NOMO-1 (cell line): Measurements from ENCODE around the gene SYNDIG1.

Experiments
- DNase-seq, 2 experiments: peaks; one replicate each; lab custom pipeline; 2025; ENCODE audit not compliant: unreplicated experiment in 2 of 2; lab: John Stamatoyannopoulos, UW

Gene SYNDIG1

DNA sequence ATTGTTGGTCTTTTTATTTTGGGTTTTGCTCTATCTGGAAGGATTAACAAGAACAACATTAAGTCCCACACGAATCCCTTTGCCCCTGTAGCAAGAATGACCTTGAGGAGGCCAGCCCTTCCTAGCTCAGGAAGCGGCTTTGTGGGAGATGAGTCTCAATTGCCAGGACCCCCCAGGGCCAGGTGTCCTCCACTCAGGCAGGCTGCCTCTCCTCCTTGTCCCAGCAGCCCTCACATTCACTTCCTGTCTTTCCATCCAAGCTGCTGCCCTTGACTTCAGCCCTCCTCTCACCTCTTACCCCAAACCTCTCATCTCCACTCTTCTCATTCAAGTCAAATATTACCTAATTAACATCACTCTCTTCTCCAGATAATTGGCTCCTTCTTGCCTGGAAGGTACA is 22.6 kb upstream of the SYNDIG1 start:
- DNase-seq: no peak

DNA sequence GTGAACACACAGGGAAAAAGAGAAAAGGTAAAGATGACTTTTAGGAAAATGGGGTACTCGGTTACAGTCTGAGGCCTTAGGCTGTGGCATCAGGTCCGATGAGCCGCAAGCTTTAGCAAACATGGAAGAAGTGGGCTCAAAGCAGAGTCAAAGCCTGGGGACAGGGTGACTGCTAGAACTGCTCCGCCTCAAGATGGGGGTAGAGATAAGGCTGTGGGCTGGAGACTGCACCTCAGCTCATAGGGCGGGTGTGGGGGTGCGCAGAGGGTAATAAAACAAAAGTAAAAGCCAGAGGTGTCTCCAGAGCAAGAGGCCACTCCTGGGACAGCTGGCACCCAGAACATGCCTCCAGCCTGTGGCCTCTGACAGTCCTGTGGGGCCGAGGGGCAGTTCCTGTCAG is 21.3 kb upstream of the SYNDIG1 start:
- DNase-seq: no peak

DNA sequence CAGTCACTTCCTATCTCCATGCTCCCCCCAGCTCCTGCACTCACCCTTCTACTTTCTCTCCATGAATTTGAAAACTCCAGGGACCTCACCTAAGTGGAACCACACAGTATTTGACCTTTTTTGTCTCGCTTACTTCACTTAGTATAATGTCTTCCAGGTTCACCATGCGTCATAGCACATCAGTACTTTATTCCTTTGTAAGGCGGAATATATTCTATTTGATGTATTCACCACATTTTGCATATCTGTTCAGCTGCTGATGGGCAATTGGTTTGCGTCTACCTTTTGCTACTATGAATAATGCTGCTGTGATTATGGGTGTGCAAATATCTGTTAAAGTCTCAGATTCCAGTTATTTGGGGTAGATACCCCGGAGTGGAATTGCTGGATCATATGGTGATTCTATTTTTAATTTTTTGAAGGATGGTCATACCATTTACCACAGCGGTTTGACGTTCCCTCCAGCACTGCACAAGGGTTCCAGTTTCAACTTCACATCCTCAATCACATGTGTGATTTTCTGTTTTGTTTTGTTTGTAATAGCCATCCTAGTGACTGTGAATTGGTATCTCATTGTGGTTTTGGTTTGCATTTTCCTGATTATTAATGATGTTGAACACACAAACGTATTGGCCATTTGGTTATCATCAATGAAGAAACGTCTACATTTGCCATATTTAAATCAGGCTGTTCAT is 20.3 kb upstream of the SYNDIG1 start:
- DNase-seq: no peak

DNA sequence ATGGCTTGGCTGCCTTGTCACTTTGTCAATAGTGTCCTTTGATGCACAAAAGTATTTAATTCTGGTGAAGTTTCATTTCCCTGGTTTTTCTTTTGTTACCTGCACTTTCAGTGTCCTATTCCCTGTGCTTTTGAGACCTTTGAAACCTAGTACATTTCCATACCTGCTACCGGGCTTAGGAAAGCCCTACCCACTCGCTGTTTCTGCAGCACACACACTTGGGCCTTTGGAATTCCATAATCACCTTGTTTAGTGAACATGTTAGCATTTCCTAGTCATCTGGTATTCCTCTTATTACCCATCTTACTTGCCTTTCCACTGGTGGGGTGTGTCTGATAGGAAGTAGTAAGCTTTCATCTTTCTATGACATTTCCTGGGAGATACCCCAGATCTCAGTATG is 19.3 kb upstream of the SYNDIG1 start:
- no peak for DNase-seq

DNA sequence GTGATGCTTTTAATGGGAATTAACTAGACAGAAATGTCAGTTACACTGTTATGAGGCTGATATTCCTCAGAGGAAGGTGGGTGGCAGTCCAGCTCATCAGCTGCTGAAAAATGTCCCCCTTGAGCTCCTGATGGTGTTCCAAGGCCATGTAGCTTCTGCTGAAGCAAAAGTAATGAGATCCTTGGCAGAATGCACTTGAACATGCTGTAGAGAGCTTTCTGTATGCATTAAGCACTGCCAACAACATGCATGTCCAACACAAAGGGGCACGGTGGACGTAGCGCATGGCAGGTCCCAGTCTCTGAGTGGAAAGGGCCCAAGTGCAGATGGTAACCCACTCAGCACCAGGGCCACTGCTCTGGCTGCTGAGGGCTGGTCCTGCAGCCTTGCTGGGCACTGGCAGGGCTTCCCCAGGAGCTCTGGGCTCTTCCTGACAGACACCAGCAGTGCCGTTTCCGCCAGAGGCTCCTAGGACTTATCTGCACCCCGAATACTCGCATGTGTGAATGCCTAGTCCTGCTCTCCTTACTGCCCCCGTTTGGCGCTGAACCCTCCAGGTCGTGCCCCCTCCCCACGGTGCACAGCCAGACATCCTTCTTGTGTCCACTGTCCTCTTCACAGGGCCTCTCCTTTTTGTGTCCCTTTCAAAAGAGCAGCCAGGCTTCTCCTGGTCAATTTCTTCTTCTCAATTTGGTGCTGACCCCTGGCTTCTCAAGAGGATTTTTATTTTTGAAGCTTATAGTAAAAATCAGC is 18.6 kb upstream of the SYNDIG1 start:
- no peak for DNase-seq

DNA sequence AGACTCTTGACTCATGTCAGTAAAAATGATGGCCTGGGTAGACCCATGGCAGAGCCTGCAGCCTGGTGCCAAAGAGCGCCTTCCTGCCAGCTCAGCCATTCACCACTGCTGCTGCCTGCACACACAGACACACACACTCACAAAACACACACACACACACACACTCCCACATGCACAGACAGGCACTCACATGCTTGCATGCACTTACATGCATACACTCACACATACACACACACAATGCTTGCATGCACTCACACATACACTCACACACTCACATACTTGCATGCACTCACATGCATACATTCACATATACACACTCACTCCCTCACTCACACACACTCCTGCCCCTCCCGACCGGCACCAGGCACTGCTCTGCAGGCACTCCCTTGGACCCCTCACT is 18.0 kb upstream of the SYNDIG1 start:
- no peak for DNase-seq

DNA sequence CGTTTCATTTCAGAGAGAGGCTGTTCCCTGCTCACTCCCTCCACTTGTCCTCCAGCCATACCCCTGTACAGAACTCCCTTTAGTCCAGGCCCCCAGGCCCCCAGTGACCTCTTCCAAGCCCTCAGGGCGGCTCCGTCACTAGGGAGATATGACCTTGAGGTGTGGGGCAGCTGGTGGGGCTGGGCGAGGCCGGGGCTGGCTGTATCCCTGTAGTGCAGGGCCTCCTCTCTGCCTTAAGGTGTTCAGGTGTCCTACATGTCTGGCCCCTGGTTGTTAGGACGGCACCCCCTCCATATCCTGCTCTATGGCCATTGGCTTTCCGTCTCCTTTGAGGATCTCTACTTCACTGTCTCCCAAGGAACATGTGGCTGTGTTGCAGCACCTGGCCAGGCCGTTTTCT is 17.4 kb upstream of the SYNDIG1 start:
- DNase-seq: no peak

DNA sequence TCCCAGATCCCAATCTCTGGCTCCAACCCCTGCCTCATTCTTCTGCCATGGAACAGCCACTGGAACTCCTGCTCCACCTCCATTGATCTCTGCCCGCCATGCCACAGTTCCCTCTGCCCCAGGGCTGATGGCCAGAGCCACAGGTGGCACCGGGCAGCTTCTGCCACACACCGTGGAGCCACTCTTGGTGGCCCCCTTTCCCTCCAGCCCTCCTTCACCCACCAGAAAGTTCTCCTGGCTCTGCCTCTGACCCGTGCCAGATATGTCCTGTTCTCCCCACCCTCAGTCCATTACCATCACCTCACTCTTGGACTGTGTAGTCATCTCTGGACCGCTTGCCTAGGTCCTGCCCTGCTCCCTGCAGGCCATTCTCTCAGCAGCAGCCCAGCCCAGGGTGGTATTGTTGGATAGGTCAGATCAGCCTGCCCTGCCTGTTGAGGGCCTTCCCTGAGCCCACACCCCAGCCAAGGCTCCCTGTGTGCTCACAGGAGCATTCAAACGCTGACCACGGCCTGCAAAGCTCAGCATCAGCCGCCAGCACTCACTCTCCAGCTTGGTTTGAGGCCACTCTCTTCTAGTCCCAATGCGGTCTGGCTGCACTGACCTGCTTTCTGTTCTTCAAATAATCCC is 16.8 kb upstream of the SYNDIG1 start:
- DNase-seq: no peak

DNA sequence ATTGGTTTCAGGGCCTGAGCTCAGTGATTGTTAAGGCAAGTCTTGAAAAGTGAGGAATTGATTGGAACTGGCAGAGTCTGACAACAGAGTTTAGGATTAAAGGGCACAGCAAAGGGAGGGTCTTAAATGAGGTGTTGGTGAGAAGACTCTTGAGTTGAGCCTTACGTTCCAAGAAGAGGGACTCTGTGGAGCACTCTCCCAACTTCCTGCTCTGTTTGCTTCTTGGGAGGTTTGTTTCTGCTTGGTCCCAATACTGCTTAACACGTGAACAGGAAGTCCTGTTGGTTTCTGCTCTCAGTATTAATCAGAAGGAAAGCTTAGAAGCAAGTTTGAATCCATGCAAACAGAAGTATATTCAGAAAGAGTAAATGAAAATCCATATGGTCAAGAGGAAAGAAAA is 15.6 kb upstream of the SYNDIG1 start:
- no peak for DNase-seq

DNA sequence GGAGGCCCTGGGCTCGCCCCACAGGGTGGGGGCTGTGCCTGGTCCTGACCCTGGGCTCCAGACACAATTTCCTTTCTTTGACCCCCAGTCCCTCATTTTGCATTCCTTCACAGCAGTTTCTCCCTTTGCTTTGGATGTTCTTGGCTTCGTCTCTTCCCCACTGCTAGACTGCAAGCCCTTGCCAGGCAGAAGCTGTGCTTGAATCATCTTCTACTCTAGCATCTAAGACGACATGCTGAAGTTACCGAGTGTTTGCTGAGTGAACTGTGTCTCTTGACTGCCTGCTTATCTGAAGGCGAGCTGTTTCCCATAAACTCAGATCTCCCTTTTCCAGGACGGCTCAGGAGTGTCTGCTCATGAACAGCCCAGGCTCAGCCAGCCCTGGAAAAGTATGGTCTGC is 14.3 kb upstream of the SYNDIG1 start:
- DNase-seq: no peak

DNA sequence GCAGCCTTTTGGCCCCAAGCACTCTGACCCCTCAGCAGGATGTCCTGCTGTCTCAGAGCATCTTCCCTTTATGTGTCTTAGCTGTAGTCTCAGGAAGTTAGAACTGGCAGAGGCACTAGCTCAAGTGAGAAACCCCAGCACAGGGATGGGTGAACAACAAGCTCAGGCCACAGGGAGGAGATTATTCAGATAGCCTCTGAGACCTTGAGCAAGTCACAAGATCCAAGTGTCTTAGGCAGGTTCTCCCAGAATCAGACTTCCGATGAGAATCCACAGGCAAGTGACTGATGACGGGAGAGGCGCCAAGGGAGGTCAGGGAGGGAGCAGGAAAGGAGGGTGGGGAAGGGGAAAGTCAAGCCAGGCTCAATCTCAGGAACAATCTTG is 13.0 kb upstream of the SYNDIG1 start:
- DNase-seq: no peak

DNA sequence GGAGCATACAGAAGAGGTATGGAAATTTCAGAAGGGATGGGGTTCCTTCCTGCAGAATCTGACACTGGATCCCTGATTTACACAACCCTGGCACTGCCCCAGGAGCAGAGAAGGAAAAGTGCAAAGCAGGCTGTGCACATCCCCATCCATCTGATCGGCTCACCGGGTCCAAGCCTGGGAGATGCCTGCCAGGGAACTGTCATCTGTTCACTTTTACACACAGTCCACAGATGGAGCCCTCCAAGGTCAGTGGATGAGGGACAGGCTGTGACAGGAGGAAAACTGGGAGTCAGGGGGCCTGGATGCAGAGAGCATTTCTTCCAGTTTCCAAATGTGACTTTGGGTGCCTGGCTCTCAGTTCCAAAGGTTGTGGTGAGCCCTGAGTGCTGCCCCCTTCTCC is 11.0 kb upstream of the SYNDIG1 start:
- no peak for DNase-seq

DNA sequence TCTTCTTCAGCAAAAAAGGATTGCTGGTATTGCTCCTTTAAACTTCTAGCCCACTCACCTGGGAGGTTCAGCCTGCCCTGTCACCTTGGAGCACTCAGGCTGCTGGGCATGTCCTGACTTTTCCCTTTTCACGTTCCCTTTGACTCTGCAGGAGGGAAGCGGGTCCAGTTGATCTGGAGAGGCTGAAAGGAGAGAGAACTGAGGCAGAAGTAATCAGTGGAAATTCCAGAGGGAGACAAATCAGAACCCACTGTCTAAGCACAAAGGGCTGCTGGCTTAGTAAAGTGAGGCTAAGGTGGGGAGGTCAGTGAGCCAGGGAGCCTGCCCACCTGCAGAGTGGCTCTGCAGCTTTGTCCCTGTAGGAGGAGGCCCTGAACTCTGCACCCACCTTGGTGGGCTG is 9.7 kb upstream of the SYNDIG1 start:
- no peak for DNase-seq

DNA sequence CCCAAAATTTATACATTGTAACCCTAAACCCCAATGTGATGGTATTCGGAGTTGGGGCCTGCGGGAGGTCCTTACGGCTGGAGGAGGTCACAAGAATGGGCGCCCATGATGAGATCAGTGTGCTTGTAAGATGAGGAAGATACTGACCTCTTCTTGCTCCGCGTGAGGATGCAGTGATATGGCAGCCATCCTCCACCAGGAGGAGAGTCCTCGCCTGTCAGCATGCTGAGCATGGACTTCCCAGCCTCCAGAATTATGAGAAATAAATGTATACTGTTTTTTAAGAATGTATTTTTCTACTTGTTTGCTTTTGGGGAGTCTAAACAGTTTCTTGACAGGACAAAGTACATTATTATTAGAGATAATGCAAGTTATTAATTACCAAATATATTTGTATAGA is 8.7 kb upstream of the SYNDIG1 start:
- no peak for DNase-seq

DNA sequence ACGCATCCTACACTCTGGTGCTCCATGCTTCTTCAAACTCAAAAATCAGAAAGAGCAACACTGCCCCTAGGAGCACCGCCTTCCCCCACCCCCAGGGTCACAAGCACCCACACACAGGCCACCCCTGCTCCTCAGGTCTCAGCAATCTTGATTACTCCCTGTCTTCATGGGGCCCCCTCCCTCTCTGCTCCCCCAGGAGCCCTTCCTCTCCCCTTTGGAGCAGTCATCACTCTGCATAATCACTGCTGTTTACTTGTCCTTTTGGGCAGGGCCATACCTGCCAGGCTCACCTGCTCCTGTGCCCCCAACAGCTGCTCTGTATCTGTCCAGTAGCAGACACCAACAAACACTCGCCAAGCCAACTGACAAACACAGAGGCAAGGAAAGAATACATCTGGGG is 7.6 kb upstream of the SYNDIG1 start:
- no peak for DNase-seq

DNA sequence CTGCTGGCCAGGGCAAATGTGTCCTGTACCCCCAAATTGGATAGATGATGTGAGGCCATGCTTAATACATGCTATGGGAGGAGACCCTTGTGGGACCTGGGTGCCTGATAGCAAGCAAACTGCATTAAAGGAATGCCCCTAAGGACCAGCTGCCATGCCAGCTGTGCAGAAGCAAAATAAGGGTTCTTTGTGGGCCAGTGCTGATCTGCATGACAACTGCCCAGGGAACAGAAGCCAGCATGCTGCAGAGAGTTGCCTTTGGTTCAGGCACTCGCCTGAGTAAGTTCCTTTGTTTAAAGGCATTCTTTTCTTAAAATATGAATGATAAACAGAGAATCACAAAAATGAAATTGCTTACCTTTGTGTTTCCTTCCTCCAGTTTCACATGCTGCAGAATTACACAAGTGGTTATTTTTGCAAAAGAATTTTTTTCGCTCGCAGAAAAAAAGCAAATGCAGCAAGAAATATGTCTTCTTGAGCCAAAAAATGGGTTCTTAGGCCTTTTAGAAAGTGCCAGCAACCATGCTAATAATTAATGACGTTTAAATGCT is 6.9 kb upstream of the SYNDIG1 start:
- DNase-seq: no peak

DNA sequence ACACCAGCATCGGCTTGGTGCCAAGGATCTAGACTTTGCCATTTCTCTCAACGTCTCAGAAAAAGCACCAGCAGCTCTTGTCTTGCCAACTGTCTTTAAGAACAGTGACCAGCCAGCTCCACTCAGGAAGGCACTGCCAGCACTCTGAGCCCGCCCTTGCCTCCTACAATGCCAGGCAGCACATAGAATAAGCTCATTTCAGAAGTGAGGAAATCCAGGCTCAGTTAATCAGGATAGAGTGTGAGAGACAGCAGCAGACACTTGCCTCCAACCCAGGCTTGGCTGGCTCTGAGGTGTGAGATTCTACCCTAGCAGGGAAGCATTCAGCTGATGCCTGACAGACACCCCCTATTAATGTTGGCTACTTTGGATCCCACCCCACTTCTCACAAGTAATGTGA is 4.3 kb upstream of the SYNDIG1 start:
- no peak for DNase-seq

DNA sequence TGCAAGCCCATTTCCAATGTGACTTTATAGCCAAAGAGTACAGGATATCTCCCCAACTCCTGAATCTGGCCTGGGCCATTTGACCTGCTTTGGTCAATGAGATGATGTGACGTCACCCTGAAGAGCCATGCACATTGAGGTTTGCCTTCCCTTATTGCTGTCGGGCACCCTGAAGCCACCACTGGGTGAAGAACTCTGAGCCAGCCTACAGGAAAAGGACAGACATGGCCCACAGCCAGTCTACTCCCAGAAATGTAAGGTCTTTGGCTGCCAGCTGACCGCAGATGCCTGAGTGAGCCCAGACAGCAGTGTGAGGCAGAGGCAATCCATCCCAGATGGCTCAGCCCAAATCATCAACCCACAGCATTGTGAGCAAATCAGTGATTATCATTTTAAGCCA is 3.7 kb upstream of the SYNDIG1 start:
- DNase-seq: no peak

DNA sequence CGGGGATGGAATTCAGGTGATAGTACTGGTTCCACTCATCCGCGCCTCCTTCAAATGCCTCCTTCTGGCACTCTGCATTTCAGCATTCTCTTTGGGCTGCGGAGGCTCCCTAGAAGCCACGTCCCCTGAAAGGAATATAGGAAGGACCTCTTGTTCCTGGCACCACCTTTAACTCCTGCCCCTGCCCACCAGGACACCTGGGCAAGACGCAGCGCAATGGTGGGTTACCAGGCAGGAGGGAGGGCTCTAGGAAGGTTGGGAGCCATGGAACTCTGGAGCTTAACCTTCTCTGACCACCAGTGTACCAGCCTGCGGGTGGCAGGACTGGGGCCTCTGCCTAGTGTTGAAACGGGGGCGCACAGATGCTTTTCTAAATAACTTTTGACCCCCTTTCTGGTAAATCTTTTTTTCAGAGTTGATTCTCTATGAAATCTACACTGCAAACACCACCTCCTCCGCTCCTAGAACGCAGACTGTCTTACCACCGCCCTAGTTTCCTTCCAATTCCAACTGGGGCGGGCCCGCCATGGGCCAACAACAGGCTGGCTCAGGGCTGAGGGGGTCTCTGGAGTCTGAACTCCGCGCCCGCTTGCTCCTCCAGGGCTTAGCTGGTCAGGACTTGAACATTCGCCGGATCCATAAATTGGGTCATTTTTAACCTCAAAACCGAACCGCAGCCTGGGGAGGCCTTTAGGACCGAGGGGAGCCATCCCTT is 871 bp upstream of the SYNDIG1 start:
- no peak for DNase-seq

DNA sequence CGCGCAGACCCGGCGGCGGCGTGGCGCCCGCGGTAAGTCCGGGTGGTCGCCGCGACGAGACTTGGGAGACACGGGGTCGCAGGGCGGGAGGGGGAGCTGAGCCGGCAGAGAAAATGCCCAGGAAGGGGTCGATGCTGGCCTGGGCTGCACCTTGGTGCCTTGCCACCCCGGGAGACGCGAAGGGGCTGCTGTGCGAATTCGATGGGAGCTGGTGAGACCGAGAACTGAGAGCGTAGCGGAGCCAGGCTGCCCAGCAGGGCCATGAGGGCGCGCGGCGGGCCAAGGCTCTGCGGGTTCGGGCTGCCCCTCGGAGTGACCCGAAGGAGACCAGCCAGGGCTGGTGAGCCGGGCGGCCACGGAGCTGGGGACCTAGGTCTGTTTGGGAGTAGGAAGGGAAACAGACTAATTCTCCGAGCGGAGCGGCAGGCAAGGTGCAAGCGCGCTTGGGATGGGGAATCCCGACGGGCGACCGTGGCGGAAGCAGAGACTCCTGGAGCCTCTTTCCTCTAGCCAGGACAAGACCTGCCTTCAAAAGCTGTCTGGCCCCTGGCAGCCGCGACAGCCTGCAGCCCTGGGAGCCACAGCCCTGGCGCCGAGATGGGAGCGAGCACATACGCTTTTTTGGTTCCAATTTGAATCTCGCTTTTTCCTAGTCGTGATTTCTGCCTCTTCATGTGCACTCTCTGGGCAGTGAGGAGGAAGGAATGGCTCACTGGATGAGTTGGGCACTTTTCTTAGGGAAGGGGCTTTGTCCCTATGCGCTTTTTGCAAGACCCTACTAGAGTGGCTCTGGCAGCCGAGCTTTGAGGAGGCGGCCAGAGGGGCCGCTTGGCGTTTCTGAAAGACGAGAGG is 691 bp downstream of the SYNDIG1 start:
- no peak for DNase-seq
